GM19099 (cell line): ENCODE results near the gene NIN.

Source experiments
- POLR2A ChIP-seq: IDR thresholded peaks from 3 replicates; pipeline ENCODE4 v1.6.1; 2011; ENCODE audit warnings: low read depth; ENCODE audit not compliant: insufficient read length; ENCODE audit errors: extremely low read depth

The NIN gene

DNA sequence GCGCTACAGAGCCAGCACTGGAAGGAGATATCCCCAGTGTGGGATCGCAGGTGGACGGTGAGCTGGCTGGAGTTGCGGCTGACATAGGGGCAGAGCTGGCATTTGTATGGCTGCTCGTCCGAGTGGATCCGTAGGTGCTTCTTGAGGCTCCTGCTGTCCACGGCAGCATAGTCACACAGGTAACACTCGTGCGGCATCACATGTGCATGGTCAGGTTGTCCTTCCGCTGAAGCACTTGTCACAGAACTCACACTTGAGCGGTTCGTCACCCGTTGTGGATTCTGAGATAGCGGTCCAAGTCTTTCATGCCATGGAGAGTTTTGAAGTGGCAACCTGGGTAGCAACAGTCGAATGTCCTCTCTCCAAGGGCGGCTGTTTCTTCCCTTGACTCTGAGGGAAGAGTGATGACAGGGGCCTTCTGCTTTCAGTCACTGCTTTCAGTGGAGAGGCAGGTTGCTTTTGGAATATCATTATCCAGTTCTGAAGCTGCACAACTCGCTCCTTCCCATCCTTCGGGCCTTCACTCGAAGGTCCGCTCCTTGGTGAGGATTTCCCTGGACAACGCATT lies 125.9 kb downstream of the NIN start:
- no peak for TF ChIP-seq POLR2A

DNA sequence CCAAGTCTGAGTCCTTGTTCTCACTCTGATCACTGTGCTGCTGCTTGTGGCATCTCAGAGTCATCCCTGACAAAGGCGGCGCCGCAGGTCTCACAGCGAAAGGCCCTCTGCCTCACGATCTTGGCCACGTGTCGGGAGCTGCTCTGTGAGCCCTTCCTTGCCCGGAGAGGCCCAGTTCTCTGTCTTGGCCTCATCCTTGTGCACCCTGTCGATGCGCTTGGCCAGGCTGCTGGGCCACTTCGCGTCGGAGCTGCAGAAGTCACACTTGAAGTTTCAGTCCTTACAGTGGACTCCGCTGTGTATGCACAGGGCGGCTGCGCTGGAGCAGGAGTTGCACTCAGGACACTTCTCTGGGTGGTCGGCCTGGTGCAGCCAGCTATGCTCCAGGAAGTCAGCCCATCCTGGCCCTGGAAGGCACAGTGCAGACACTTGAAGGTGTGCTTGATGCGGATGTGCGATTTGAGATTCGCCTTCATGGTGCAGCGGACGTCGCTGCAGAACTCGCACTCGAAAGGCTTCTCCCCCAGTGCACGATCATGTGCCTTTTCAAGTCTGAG lies 126.4 kb downstream of the NIN start:
- no peak for TF ChIP-seq POLR2A

DNA sequence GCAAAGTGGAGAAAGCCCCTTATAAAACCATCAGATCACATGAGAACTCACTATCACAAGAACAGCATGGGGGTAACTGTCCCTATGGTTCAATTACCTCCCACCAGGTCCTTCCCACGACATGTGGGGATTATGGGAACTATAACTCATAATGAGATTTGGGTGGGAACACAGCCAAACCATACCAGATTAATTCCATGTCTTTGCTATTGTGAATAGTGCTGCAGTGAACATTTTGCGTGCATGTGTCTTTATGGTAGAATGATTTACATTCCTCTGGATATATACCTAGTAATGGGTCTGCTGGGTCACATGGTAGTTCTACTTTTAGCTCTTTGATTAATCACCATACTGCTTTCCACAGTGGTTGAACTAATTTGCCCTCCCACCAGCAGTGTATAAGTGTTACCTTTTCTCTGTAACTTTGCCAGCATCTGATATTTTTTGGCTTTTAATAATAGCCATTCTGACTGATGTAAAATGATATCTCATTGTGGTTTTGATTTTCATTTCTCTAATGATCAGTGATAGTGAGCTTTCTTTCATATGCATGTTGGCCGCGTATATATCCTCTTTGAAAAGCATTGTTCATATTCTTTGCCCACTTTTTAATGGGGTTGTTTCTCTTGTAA lies 133.2 kb downstream of the NIN start:
- no peak for TF ChIP-seq POLR2A

DNA sequence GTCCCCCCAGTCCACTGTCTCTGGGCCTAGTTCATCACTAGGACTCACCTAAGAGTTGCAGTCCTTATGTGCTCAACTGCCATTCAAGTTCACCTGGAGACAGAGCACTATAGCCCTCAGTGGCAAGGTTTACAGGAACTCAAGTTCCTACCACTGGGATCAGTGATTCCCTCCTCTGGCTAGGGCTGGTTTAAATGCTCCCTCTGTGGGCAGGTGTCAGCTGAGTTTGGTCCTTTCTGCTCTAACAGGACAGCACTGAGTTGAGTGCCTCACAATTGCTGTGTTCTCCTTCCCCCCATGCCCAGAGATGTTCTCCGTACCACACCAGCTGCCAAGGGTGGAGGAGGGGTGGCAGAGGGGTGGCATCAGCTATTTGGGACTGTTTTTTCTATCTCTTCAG lies 142.1 kb downstream of the NIN start:
- no peak for TF ChIP-seq POLR2A

DNA sequence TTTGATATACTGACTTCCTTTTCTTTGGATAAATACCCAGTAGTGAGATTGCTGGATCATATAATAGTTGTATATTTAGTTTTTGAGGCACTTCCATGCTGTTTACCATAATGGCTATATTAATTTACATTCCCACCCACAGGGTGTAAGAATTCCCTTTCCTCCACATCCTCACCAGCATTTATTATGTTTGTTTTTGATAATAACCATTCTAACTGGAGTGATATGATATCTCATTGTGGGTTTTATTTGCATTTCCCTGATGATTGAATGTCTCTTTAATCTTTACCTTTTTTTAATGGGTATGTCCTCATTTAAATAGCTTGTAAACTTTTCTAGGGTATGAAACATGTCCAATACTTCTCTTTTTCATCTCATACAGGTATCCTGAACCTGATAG lies 151.3 kb downstream of the NIN start:
- TF ChIP-seq POLR2A, result no peak

DNA sequence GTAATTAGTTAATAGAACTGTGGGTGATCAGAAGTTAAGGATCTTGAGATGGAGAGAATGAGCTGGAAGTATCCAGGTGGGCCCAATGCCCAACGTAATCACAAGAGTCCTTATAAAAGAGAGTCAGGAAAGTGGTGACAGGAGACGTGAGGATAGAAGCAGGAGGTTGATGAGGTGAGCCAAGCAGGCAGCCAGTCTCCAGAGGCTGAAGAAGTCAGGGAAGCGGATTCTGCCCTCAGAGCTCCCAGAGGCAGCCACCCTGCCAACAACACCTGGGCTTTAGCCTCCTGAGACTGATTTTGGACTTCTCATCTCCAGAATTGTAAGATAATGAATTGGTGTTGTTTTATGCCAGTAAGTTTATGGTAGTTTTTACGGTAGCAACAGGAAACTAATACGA lies 152.8 kb downstream of the NIN start:
- no peak for TF ChIP-seq POLR2A

DNA sequence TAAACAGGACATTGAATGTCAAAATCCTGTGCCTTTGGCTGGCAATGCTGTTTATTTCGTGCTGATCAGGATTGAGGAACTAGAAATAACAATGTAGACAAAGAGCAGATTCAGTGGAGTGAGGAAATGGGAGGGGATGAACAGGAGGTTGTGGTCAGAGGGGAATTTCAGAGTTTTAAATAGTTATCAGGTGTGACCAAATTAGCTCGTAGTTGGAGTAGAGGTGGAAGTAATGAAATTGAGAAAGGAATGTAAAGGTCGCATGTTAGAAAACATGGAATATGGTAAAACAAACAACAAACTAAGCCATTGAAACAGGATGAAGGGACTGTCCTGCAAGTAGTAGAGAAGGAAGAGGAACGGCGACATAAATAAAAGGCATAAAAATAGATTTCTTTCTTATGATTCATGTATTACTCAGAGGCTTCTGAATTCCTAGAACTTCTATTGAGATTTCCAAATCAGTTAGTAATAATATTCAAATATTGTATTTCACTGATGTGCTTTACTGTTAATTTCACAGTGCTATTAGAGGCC lies 153.4 kb downstream of the NIN start:
- TF ChIP-seq POLR2A, result no peak

DNA sequence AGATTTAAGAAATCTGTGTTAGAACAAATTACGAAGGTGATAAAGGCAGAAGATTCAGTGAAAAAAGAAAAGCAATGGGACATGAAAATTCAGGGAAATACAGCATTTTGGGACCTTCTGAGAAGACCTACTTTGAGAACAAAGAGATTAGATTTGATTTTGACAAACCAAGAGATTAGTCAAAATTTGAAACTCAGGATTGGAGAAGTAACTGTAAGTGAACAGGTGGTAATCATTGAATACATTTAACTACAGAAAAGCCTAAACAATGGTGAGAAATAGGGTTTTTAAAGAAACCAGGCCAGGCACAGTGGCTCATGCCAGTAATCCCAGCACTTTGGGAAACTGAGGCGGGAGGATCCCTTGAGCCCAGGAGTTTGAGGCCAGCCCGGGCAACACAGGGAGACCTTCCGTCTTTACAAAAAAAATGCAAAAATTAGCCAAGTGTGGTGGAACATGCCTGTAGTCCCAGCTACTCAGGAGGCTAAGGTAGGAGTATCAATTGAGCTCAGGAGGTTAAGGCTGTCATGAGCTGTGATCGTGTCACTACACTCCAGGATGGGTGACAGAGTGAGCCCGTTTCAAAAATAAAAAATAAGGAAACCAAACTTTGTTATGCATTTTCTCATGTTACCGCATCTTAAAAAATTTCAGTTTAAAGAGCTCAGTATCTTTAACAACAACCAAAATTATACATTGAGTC lies 154.0 kb downstream of the NIN start:
- TF ChIP-seq POLR2A, result no peak

DNA sequence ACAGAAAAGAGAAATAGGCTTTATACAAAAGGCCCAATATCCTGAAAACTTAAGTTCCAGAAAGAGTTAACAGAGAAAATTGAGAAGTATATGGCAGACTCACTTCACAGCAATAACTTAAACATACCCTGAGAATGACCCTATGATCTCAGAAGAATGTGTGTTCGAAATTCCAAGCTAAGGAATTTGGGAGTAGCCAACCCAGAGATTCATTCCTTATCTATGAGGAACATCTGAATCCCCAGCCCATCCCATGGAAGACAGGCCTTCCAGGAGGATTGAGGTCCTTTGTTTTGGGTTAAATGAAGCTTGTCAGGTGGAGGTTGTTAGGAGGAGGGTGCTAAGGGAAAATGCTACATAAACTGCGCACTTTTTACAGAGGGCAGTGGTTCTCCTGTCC lies 155.4 kb downstream of the NIN start:
- TF ChIP-seq POLR2A, result no peak

DNA sequence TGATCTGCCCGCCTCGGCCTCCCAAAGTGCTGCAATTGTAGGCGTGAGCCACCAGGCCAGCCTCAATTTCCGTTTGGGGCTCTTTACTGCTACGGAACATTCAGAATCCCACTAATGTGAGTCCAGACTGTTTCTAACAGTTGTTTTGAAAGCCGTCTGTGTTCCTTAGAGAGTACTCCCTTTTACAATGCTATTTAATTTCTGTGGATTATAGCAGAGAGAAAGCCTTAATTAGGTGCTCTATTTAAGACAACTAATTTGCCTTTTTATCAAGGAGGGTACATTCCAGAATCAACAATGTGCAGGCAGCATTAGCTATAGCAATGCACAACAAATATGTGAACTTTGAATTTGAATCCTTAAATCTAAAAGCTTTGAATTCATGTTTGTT lies 160.1 kb downstream of the NIN start:
- no peak for TF ChIP-seq POLR2A

DNA sequence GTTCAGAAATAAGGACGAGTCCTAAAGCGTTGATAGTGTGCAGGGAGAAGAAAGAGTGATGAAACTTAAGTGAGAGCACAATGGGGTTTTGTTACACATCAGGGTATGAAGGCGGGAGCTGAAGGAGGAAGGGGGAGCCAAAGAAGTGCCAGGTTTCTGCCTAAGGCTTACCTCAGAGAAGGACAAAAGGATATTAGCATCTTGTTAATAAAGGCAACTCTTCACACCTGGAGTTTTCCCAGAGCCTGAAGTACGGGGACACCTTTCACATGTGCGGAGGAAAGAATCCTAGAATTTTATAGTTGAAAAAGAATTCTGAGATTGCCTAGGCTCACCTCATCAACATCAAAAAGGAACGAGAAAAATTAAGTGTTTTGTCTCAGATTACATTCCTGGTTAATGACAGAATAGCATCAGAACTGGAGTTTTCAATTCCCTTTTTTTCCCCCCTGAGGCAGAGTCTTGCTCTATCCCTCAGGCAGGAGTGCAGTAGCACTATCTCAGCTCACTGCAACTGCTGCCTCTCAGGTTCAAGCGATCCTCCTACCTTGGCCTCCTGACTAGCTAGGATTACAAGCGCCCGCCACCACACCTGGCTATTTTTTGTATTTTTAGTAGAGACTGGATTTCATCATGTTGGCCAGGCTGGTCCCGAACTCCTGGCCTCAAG lies 160.6 kb downstream of the NIN start:
- no peak for TF ChIP-seq POLR2A
